HG03354 (cell line): Measurements from ENCODE around the gene TGM3.

Experiments
- ATAC-seq: cut with Tn5 transposase; IDR thresholded peaks from one replicate; pipeline ENCODE4 v1.9.1; 2021; ENCODE audit warnings: mild to moderate bottlenecking; ENCODE audit not compliant: unreplicated experiment, poor library complexity, severe bottlenecking

TGM3 gene

DNA sequence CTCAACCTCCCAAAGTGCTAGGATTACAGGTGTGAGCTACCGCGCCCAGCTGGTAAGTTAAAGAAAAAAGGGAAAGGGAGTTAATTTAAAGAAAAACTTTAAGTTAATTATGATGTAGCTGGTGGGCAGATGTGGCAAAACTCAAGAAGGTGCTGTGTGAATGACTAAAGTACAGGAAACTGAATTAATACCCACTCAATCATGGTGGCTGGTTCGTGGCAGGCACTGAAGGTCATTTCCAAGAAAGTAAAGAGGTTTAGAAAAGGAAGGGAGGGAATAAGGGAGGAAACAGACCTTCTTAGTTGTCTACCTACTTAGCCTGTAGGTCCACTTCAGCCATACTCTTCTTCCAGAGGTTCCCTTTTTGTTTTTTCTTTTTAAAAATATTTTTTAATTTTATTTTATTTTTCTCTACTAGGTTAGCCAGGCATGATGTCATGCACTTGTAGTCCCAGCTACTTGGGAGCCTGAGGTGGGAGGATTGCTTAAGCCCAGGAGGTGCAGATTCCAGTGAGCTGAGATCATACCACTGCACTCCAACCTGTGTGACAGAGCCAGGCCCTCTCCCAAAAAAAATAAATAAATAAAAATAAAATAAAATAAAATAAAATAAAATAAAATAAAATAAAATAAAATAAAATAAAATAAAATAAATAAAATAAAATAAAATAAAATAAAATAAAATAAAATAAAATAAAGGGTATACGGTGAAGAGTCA lies 11.9 kb upstream of the TGM3 start:
- ATAC-seq: no peak

GRCh38 chr20:2285193-2285592 lies 10.6 kb upstream of the TGM3 start:
- ATAC-seq: no peak

DNA sequence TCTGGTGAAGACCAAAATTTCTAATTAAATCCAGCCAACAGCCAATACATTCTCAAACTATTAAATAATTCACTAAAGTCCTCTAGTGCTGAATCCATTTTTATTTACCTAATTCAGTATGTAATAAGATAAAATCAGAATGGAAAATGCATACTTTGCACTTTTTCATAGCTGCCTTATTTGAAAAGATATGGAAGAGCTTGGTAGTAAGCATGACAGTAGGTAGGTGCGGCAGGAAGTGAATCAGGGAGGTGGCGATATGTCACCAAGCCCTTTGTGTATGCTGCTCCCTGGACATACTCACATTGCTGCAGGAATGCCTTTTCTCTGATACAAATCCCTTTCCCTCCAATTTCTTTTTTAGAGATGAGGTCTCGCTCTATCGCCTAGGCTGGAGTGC lies 10.2 kb upstream of the TGM3 start:
- ATAC-seq: no peak

DNA sequence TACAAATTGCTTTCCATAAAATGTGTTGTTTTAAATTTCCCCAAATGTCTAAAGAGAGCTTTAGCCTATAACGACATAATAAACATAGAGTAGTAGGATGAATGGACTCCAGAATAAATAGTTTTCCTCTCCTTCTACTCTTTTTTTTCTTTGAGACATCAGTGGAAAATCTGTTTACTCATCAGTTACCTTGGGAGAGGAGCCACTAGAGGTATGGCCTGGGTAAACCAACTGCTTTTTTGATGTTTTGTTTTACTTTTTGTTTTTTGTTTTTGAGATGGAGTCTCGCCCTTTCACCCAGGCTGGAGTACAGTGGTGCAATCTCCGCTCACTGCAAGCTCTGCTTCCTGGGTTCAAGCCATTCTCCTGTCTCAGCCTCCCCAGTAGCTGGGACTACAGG lies 8.3 kb upstream of the TGM3 start:
- ATAC-seq: no peak

DNA sequence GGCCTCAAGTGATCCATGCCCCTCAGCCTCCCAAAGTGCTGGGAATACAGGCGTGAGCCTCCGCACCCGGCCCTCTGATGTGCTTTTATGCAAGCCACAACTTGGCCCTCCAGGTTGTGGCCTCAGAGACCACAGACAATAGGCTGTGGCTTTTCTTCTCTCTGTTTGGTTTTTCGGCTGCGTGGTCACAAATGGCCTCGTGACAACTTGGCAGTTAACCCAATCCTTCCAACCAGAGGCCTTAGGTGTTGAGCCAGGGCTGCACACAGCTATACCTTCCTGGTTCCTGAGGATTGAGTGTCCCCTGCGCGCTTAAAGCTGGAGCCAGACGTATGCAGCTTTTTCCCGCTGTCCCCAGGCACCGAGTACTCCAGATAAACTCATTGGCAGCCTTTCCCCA lies 6.3 kb upstream of the TGM3 start:
- ATAC-seq: peak; percentile 39

GRCh38 chr20:2290486-2290885 lies 5.3 kb upstream of the TGM3 start:
- no peak for ATAC-seq

GRCh38 chr20:2292416-2293110 lies 3.2 kb upstream of the TGM3 start:
- no peak for ATAC-seq

DNA sequence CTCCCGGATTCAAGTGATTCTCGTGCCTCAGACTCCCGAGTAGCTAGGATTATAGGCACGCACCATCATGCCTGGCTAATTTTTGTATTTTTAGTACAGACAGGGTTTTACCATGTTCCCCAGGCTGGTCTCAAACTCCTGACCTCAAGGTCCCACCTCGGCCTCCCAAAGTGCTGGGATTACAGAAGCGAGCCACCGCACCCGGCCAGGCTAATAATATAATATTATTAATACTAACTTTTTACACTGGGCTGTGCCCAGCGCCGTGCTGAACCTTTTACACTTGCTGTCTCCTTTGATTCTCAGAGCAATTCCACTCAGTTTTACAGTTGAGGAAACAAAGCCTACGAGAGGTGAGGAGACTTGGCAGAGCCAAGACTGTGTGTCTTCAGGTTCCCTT lies 2.3 kb upstream of the TGM3 start:
- ATAC-seq: no peak

- no peak for ATAC-seq
Measured at GRCh38 chr20:2293971-2294370, 1.8 kb upstream of the TGM3 start.

DNA sequence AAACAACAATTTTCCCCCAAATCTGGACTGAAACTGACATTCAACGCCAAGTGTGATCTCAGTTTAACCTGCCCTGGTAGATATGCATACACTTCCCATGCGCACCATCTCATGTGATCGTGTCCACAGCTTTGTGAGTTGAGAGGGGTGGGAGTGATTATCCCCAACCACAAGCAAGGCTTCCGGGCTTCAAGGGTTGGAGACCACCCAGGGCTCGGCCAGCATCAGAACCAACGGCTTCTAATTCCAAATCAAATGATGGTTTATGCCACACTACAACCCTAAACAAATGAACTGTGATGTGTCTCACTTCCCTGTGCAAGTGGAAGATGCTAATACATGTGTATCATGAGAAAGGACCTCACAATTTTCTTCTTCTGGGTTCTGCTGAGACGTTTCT lies 515 bp upstream of the TGM3 start:
- no peak for ATAC-seq

DNA sequence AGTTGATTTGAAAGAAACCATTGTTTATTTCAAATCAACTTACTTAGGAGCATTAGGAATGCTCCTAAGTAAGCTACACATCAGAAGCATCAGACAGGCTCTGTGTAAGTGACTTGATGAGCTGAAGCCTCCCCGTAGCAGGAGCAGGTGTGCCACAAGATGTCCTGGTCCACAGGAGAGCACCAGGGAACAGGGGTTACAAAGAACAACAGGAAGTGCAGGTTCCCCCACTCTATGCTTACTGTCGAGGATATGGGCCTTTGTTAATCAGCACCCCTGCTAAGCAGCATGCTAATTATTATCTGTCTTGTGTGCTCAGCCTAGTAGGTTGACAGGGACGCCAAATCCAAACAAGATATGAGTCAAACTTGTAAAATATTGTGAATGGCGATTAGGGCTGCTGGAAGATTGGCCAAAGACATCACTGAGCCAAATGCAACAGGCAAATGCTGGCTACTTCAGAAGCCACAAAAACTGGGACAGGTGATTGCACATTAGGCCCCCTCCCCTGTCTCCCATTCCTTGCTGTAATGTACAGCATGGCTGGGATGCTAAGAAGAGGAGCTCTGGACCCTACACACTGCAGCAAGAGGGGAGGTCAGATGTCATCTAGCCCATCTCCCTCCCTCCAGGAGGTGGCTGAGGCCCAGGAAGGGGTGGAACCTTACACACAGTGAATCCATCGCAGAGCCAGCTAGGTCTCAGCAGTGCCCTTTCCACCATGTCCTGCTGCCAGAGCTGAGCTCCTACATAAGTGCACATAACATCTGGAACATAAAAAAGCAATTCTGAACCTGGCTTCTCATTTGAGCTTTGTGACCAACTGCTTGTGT lies 939 bp downstream of the TGM3 start:
- ATAC-seq: no peak

DNA sequence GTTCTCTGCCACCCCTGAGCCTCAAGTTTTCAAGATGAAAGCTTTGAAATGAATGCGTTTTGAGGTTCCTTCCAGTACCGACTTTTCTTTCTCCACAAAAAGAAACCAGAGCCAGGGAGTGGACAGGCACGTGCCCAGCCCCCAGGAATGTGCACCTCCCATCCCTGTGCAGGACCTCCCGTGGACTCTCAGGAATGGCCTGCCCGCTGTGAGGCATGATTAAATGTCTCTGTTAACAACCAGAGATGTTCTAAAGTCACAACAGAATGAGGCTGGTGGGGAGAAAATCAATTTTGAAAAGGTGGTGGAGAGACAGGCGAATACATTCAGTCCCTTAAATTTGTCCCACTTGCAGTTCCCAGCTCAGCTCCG lies 1.5 kb downstream of the TGM3 start:
- no peak for ATAC-seq

- ATAC-seq: no peak
Measured at GRCh38 chr20:2298116-2298515, 2.3 kb downstream of the TGM3 start.

DNA sequence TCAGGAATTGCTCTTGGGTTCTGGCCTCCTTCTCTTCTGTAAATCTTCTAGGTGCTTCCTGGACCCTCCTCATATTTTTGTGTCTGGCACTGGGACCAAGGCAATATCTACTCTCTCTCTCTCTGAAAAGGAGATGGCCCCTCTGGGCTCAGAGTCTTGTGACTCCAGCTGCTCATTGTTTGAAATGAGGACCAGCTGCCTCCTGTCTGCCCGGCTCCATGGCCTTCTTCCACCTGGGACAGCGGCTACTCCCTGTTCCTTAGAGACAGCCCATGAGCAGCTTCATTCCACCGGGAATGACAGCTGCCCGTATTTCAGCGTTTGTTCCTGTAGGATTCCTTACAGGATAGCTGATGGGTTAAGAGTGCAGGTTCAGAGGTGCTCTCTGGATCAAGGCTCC lies 2.9 kb downstream of the TGM3 start:
- ATAC-seq: no peak

DNA sequence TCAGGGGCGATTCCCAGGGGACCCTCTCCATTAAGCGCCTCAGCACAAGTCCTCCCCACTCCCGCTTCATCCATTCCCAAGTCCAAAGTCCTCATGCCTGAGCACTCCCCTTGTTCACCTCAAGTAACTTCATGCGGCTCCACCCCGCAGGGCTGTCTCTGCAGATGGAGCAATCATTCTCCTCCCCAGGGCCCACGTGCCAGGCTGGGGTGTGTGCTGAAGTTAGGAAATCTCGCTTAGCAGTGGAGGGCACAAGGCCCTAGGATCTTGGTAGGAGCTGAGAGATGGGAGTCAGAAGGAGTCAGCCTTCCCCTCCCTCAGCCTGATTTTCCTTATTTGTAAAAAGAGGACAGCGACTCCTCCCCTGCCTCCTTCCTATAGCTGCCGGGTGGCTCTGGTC lies 3.5 kb downstream of the TGM3 start:
- ATAC-seq: no peak

DNA sequence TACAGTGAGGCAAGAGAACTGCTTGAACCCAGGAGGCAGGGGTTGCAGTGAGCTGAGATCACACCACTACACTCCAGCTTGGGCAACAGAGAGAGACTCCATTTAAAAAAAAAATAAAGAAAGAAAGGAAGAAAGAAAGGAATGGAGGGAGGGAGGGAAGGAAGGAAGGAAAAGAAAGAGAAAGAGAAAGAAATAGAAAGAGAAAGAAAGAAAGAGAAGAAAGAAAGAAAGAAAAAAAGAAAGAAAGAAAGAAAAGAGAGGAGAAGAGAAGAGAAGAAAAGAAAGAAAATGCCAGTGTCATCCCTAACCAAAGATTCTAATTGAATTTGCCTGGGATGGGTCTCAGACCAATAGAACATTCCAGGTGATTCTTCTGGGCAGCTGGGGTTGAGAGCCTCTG lies 4.2 kb downstream of the TGM3 start:
- ATAC-seq: no peak

- no peak for ATAC-seq
Measured at GRCh38 chr20:2300420-2300819, 4.6 kb downstream of the TGM3 start.

GRCh38 chr20:2301164-2301622 lies 5.4 kb downstream of the TGM3 start:
- peak; percentile 86 for ATAC-seq

GRCh38 chr20:2302384-2303060 lies 6.7 kb downstream of the TGM3 start:
- ATAC-seq: no peak

- no peak for ATAC-seq
Measured at GRCh38 chr20:2303673-2304072, 7.9 kb downstream of the TGM3 start.
